CD4-positive, CD25-positive, alpha-beta regulatory T cell (primary cell): ENCODE data around the gene EXOC6. TPM values are rescaled to one million over a fixed set of nuclear protein-coding genes. Genes with fewer than 3 reads are reported as not detected.
A peak's percentile ranks its signal among the peaks of the same experiment; 100 is the strongest.
"Not testable (repeated sequence)": the region's sequence is repeated elsewhere in the genome, so short reads cannot be mapped to it uniquely, and the experiment has no call there.

ENCODE experiments used
- ATAC-seq, 2 donors: fragments of 150-1000 bp; cut with Tn5 transposase; one replicate each; pipeline ENCODE4 v1.10.0; 2021; ENCODE audit warnings: low read depth in 2 of 2, moderate number of reproducible peaks in 2 of 2, moderate library complexity in 1 of 2
- DNase-seq, 3 donors: peaks; one replicate each; pipeline versions ENCODE4 v3.0.0 to v3.0.0-alpha.2; 2012 to 2022; ENCODE audit warnings: mixed read lengths in 1 of 3
- H3K27ac ChIP-seq: one replicate; pipeline ENCODE4 v1.7.0; 2013; ENCODE audit warnings: mild to moderate bottlenecking, low read length; ENCODE audit not compliant: insufficient read depth, poor library complexity, severe bottlenecking
- H3K27me3 ChIP-seq: one replicate; pipeline ENCODE4 v1.7.0; 2013; ENCODE audit warnings: low read length; ENCODE audit not compliant: control insufficient read depth, insufficient read depth
- H3K36me3 ChIP-seq: one replicate; pipeline ENCODE4 v1.7.0; 2013; ENCODE audit warnings: mild to moderate bottlenecking, low read length, moderate library complexity; ENCODE audit not compliant: control insufficient read depth, insufficient read depth
- H3K4me1 ChIP-seq: 2 replicates; pipeline ENCODE4 v1.7.0; 2013; ENCODE audit warnings: mild to moderate bottlenecking, low read length; ENCODE audit not compliant: insufficient read depth, control insufficient read depth, poor library complexity, severe bottlenecking
- H3K4me3 ChIP-seq: one replicate; pipeline ENCODE4 v1.7.0; 2013; ENCODE audit warnings: low read depth, mild to moderate bottlenecking, low read length, moderate library complexity
- H3K9me3 ChIP-seq, 2 experiments: 1 replicate in 1 of 2; 2 replicates in 1 of 2; pipeline ENCODE4 v1.7.0; 2013; ENCODE audit warnings: low read length in 2 of 2, mild to moderate bottlenecking in 1 of 2, moderate library complexity in 1 of 2; ENCODE audit not compliant: control insufficient read depth in 2 of 2
- H3K27ac Mint-ChIP-seq, 3 donors: one replicate each; pipeline ENCODE4 v1.8.0; 2020 to 2022; ENCODE audit warnings: mild to moderate bottlenecking in 3 of 3, mixed read lengths in 3 of 3, moderate library complexity in 2 of 3
- H3K27me3 Mint-ChIP-seq: one replicate; pipeline ENCODE4 v1.8.0; 2022; ENCODE audit warnings: mild to moderate bottlenecking, mixed read lengths
- H3K36me3 Mint-ChIP-seq: one replicate; pipeline ENCODE4 v1.8.0; 2020; ENCODE audit warnings: mixed read lengths
- H3K4me1 Mint-ChIP-seq, 4 donors: one replicate each; pipeline ENCODE4 v1.8.0; 2020 to 2022; ENCODE audit warnings: mixed read lengths in 4 of 4, mild to moderate bottlenecking in 1 of 4
- H3K4me3 Mint-ChIP-seq, 4 donors: one replicate each; pipeline ENCODE4 v1.8.0; 2020 to 2022; ENCODE audit warnings: mild to moderate bottlenecking in 4 of 4, mixed read lengths in 4 of 4, moderate library complexity in 3 of 4
- H3K9me3 Mint-ChIP-seq, 7 donors: one replicate each; pipeline ENCODE4 v1.8.0; 2020 to 2022; ENCODE audit warnings: mixed read lengths in 7 of 7, mild to moderate bottlenecking in 3 of 7, moderate library complexity in 2 of 7
- polyA plus RNA-seq, 4 donors: library from polyadenylated mRNA; unstranded; fragments of 300-500 nt; fragmentation: Illumina TruSeq; gene quantifications; one replicate each; pipeline ENCODE4 v1.2.3, GENCODE V29; 2021
- total RNA-seq: library from RNA; stranded (reverse); gene quantifications from one replicate; pipeline ENCODE4 v1.2.3, GENCODE V29; 2022

Gene EXOC6
- total and polyA plus RNA-seq, 5 donors from 2014 or later: 7.5 to 16.9 (median 10.0) TPM

DNA sequence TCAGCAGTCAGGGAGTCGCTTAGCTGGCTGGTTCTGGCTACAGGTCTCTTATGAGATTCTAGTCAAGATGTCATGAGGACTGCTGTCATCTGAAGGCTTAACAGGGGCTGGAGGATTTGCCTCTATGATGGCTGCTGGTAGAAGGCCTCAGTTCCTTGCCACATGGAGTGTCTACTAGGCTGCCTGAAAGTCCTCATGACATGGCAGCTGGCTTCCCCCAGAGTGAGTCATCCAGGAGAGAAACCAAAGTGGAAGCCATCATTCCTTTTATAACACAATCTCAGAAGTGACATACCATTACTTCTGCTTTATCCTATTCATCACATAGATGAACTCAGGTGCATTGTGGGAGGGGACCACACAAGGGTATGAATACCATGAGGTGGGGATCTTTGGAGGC, 75.1 kb downstream of the EXOC6 start:
- peaks cover 14% of the 10 kb centered on the region for H3K36me3 ChIP-seq
- no peaks in the 10 kb centered on the region for H3K4me1 Mint-ChIP-seq
- DNase-seq (no peak), ATAC-seq (no peak)
- no peak overlapping the region for H3K27ac Mint-ChIP-seq
- no peaks in the 10 kb centered on the region for H3K27me3 Mint-ChIP-seq
- no peak overlapping the region for H3K4me3 ChIP-seq
- no peaks in the 10 kb centered on the region for H3K4me1 ChIP-seq
- H3K36me3 Mint-ChIP-seq: peaks cover 23% of the 10 kb centered on the region
- H3K27ac ChIP-seq: no peak overlapping the region
- no peaks in the 10 kb centered on the region for H3K27me3 ChIP-seq
- H3K9me3 Mint-ChIP-seq: peaks cover 0 to 6% (median 0%) of the 10 kb centered on the region in 7 donors
- H3K4me3 Mint-ChIP-seq: no peak overlapping the region
- peaks cover 0 to 7% of the 10 kb centered on the region in 2 experiments for H3K9me3 ChIP-seq

DNA sequence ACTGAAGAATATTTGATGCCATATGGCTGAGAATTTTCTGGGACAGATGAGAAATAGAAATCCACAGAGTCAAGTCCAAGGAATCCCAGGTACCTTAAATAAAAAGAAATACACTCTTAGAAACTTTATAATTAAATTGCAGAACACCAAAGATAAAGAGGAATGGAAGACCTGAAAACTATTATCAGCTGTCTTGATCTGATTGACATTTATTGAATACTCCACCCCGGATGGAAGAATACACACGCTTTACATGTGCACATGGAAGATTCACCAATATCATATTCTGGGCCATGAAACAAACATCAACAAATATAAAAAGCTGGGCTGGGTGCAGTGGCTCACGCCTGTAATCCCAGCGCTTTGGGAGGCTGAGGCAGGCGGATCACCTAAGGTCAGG, 81.6 kb downstream of the EXOC6 start:
- H3K36me3 ChIP-seq: peaks cover 5% of the 10 kb centered on the region

DNA sequence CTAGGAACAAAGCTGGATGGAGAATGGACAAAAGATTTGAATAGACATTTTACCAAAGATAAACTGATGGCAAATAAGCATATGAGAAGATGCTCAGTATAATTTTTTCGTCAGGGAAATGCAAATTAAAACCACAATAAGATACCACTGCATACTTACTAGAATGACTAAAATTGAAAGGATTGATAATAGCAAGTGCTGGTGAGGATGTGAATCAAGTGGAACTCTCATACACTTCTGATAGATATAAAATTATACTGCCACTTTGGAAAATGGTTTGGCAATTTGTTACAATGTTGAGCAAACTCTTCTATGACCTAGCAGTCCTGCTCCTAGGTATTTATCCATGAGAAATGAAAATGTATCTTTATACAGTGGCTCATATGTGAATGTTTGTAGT, 83.3 kb downstream of the EXOC6 start:
- Mint-ChIP-seq H3K27ac (no peak overlapping the region), H3K4me3 (no peak overlapping the region), H3K9me3 (peaks cover 0 to 2% (median 0%) of the 10 kb centered on the region in 7 donors), H3K4me1 (peaks cover 0 to 8% (median 0%) of the 10 kb centered on the region in 4 donors), H3K36me3 (peaks cover 21% of the 10 kb centered on the region), H3K27me3 (no peaks in the 10 kb centered on the region)
- Histone ChIP-seq H3K9me3 (no peaks in the 10 kb centered on the region), H3K27me3 (no peaks in the 10 kb centered on the region), H3K4me3 (no peak overlapping the region), H3K27ac (no peak overlapping the region), H3K4me1 (no peaks in the 10 kb centered on the region), H3K36me3 (peaks cover 9% of the 10 kb centered on the region)
- no peak for ATAC-seq
- DNase-seq: no peak

More for the DNA sequence above, 81.6 kb downstream of the EXOC6 start:
- Mint-ChIP-seq H3K9me3 (peaks cover 0 to 2% (median 0%) of the 10 kb centered on the region in 7 donors), H3K36me3 (peaks cover 21% of the 10 kb centered on the region), H3K27ac (no peak overlapping the region), H3K4me1 (peaks cover 0 to 8% (median 0%) of the 10 kb centered on the region in 4 donors), H3K4me3 (no peak overlapping the region), H3K27me3 (no peaks in the 10 kb centered on the region)
- Histone ChIP-seq H3K27ac (no peak overlapping the region), H3K4me3 (no peak overlapping the region), H3K4me1 (no peaks in the 10 kb centered on the region), H3K27me3 (no peaks in the 10 kb centered on the region), H3K9me3 (no peaks in the 10 kb centered on the region)
- DNase-seq (no peak), ATAC-seq (no peak)

DNA sequence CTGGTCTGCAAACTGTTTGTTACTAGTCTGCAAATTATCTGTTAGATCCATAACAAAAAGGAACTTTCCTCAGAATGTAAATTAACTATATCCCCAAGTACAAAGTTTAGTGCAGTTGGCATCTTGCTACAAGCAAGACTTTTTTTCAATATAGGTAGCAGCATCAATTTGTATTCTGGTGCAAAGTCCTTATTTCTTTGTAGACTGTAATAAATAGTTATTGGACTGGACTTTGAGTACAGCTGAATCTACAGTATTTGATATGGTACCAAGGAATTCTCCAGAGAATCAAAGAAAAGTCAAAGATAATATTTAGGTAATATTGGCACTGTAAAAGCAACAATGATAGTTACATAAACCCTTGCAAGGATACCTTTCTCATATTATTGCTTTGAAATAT, 89.6 kb downstream of the EXOC6 start:
- no peak overlapping the region for H3K27ac Mint-ChIP-seq
- no peak overlapping the region for H3K4me3 Mint-ChIP-seq
- H3K27ac ChIP-seq: no peak overlapping the region
- H3K36me3 ChIP-seq: peaks cover 4% of the 10 kb centered on the region
- H3K4me1 ChIP-seq: no peaks in the 10 kb centered on the region
- ATAC-seq (no peak), DNase-seq (no peak)
- no peak overlapping the region for H3K4me3 ChIP-seq
- no peaks in the 10 kb centered on the region for H3K27me3 ChIP-seq
- no peaks in the 10 kb centered on the region for H3K9me3 Mint-ChIP-seq
- H3K9me3 ChIP-seq: no peaks in the 10 kb centered on the region
- no peaks in the 10 kb centered on the region for H3K4me1 Mint-ChIP-seq
- H3K36me3 Mint-ChIP-seq: peaks cover 4% of the 10 kb centered on the region
- no peaks in the 10 kb centered on the region for H3K27me3 Mint-ChIP-seq

DNA sequence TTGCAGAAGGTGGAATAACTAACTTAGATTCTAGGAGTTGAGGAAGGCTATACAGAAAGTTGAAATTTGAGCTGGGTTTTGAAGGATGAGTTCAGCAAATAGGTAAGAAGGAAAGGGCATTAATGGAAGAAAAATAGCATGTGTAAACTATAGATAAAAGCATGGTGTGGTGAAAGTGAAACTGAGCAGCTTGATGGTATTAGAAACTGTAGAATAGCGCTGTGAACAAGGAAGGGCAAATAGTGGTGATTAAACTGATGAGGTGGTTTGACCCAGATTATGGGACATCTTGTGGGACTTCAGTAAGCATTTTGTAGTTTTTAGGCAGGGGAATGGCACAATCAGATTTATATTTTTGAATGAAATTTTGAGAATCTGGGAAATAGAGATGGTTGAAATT, 90.5 kb downstream of the EXOC6 start:
- no peaks in the 10 kb centered on the region for H3K27me3 Mint-ChIP-seq

DNA sequence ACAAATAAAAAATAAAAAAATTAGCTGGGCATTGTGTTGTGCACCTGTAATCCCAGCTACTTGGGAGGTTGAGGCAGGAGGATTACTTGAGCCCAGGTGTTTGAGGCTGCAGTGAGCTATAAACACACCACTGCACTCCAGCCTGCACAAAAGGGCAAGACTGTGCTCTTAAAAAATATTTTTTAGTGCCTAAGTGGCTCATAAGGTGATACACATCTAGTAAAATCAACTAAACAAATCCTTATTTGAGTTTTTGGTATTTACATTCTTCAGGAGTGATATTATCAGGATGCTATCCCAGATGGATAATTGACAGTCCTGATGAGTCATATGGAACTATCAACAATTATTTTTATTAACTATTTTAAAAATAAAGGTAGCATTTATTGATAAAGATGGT, 93.9 kb downstream of the EXOC6 start:
- DNase-seq: no peak
- Histone ChIP-seq H3K9me3 (no peaks in the 10 kb centered on the region), H3K4me3 (no peak overlapping the region), H3K27ac (no peak overlapping the region), H3K4me1 (no peaks in the 10 kb centered on the region), H3K27me3 (no peaks in the 10 kb centered on the region), H3K36me3 (peaks cover 4% of the 10 kb centered on the region)
- Mint-ChIP-seq H3K4me3 (no peak overlapping the region), H3K27me3 (no peaks in the 10 kb centered on the region), H3K36me3 (peaks cover 25% of the 10 kb centered on the region), H3K9me3 (no peaks in the 10 kb centered on the region), H3K27ac (no peak overlapping the region), H3K4me1 (peaks cover 0 to 5% (median 1%) of the 10 kb centered on the region in 4 donors)
- no peak for ATAC-seq

More for the DNA sequence above, 90.5 kb downstream of the EXOC6 start:
- Mint-ChIP-seq H3K27ac (no peak overlapping the region), H3K4me1 (no peaks in the 10 kb centered on the region), H3K4me3 (no peak overlapping the region), H3K36me3 (peaks cover 7% of the 10 kb centered on the region), H3K9me3 (no peaks in the 10 kb centered on the region)
- no peak overlapping the region for H3K27ac ChIP-seq
- no peaks in the 10 kb centered on the region for H3K4me1 ChIP-seq
- H3K4me3 ChIP-seq: peak overlapping the region; percentile 4
- no peaks in the 10 kb centered on the region for H3K27me3 ChIP-seq
- H3K36me3 ChIP-seq: peaks cover 4% of the 10 kb centered on the region
- no peaks in the 10 kb centered on the region for H3K9me3 ChIP-seq
- DNase-seq: peak in 1 of 3 donors; percentile 15
- no peak for ATAC-seq

DNA sequence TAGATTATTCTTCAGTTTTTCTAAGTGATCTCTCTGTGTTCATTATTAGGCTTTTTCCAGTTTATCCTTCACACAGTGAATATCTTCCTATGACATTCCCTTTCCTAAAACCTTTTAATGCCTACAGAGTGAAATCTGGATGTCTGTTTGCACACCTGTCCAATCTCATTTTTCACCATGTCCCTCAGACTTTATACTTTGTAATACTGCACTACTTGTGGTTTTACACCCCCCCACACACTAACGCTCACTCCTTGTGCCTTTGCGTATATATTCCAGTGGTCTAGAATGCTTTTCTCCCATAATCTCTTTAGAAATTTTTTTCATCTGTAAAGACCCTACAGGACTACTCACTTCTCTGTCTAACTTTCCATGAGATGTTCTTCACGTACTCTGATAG, 98.2 kb downstream of the EXOC6 start:
- Mint-ChIP-seq H3K9me3 (peaks cover 0 to 4% (median 0%) of the 10 kb centered on the region in 7 donors), H3K4me1 (peaks cover 0 to 14% (median 1%) of the 10 kb centered on the region in 4 donors), H3K27me3 (no peaks in the 10 kb centered on the region), H3K36me3 (peaks cover 48% of the 10 kb centered on the region), H3K4me3 (no peak overlapping the region), H3K27ac (no peak overlapping the region)
- Histone ChIP-seq H3K4me3 (no peak overlapping the region), H3K27me3 (no peaks in the 10 kb centered on the region), H3K9me3 (no peaks in the 10 kb centered on the region), H3K4me1 (no peaks in the 10 kb centered on the region), H3K27ac (no peak overlapping the region), H3K36me3 (peaks cover 21% of the 10 kb centered on the region)
- no peak for ATAC-seq
- DNase-seq: no peak

DNA sequence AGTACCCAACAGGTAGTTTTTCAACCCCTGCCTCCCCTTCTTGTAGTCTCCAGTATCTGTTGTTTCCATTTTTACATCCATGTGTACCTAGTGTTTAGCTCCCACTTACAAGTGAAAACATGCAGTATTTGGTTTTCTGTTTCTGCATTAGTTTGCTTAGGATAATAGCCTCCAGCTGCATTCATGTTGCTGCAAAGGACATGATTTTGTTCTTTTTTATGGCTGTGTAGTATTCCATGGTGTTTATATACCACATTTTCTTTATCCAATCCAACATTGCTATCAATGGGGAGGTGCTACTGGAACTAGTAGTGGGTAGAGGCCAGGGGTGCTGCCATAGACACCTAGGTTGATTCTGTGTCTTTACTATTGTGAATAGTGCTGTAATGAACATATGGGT, 104.3 kb downstream of the EXOC6 start:
- not testable (repeated sequence) for H3K27me3 Mint-ChIP-seq, H3K4me1 ChIP-seq, H3K4me1 Mint-ChIP-seq, H3K9me3 ChIP-seq, H3K4me3 Mint-ChIP-seq, H3K27ac Mint-ChIP-seq, H3K27ac ChIP-seq, H3K27me3 ChIP-seq, H3K9me3 Mint-ChIP-seq, DNase-seq, ATAC-seq, H3K4me3 ChIP-seq
- H3K36me3 Mint-ChIP-seq: peaks cover 31% of the 10 kb centered on the region
- peaks cover 32% of the 10 kb centered on the region for H3K36me3 ChIP-seq
